HG03039 (cell line): ENCODE measurements around the gene CRIP2.

Experiments used
- ATAC-seq: cut with Tn5 transposase; IDR thresholded peaks from one replicate; pipeline ENCODE4 v1.9.1; 2021; ENCODE audit warnings: mild to moderate bottlenecking, moderate library complexity; ENCODE audit not compliant: unreplicated experiment

Gene CRIP2

GRCh38 chr14:105460616-105461015, 14.0 kb upstream of the CRIP2 start:
- no peak for ATAC-seq

- no peak for ATAC-seq
Observed at GRCh38 chr14:105461903-105462302, 12.7 kb upstream of the CRIP2 start.

GRCh38 chr14:105464501-105464900, 10.1 kb upstream of the CRIP2 start:
- no peak for ATAC-seq

- no peak for ATAC-seq
Observed at GRCh38 chr14:105465209-105466031, 9.2 kb upstream of the CRIP2 start.

- ATAC-seq: no peak
Observed at GRCh38 chr14:105466531-105467248, 7.9 kb upstream of the CRIP2 start.

GRCh38 chr14:105467249-105467941, 7.2 kb upstream of the CRIP2 start:
- ATAC-seq: no peak

GRCh38 chr14:105467942-105468471, 6.6 kb upstream of the CRIP2 start:
- no peak for ATAC-seq

- no peak for ATAC-seq
Observed at GRCh38 chr14:105468621-105469241, 5.9 kb upstream of the CRIP2 start.

GRCh38 chr14:105469456-105470349, 4.9 kb upstream of the CRIP2 start:
- ATAC-seq: no peak

GRCh38 chr14:105470350-105471296, 4.0 kb upstream of the CRIP2 start:
- ATAC-seq: no peak

GRCh38 chr14:105471297-105471821, 3.3 kb upstream of the CRIP2 start:
- ATAC-seq: no peak

- no peak for ATAC-seq
Observed at GRCh38 chr14:105471823-105472485, 2.7 kb upstream of the CRIP2 start.

GRCh38 chr14:105472486-105472991, 2.1 kb upstream of the CRIP2 start:
- ATAC-seq: no peak

GRCh38 chr14:105473033-105473676, 1.5 kb upstream of the CRIP2 start:
- ATAC-seq: no peak

GRCh38 chr14:105473677-105474482, 741 bp upstream of the CRIP2 start:
- no peak for ATAC-seq

GRCh38 chr14:105475269-105476096, 862 bp downstream of the CRIP2 start:
- no peak for ATAC-seq
